NCI-H1417 treated with DMSO at 0.1 percent for 48 hours (cell line): ENCODE data around the gene SH3YL1.

Experiments used
- DNase-seq: peaks from one replicate; lab custom pipeline; 2025; lab: John Stamatoyannopoulos, UW

SH3YL1 gene

GRCh38 chr2:223451-223850, 40.4 kb downstream of the SH3YL1 start:
- DNase-seq = no peak

GRCh38 chr2:216068-216467, 47.8 kb downstream of the SH3YL1 start:
- DNase-seq = no peak

GRCh38 chr2:213932-214693, 49.7 kb downstream of the SH3YL1 start:
- DNase-seq = no peak

DNA sequence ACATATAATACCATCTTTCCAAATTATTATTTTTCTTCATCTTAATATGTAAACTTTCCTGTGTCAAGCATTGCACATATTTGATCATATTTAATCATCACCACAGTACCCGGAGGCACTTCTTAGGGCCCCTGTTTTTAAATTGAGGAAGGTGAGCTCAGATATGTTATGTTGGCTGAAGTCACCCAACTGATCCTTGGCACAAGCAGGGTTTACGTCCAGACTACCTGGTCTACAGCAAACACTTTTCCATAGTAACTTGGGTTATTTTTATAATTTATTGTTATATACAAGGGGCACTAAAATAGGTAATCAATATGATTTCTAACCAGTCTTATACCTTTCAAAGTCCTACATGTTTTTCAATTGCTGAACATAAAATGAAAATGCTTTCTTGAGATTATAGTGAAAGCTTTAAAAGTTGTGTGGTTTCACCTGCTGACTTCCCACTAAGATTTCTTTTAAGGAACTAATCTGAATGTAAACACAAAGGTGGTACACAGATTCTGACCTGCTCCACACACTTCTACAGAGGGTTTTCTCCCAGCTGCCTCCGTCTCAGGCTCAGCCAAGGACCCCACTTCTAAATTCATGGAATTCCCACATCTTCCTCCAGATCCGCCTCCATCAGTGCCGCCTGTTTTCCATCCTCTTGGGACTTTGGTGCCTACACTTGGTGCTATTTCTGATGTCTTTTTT, 52.2 kb downstream of the SH3YL1 start:
- no peak for DNase-seq

GRCh38 chr2:210660-211059, 53.2 kb downstream of the SH3YL1 start:
- DNase-seq = no peak

DNA sequence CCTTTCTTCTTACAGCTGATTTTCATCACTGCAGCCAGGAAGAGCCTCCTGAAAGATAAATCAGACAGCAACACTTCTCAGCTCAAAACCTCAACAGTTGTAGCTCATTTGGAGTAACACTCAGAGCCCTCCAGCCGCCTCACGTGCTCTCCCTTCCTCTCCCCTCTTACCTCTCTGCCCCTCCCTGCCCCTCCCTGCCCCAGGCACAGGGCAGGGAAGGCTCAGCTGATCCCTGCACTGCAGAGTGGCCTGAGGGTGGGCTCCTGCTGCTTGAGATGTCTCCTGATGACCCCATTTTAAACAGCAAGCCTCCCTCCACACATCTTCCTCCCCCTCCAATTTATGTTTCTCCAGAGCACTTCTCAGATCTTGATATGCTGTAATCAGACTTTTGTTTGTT, 54.4 kb downstream of the SH3YL1 start:
- no peak for DNase-seq

DNA sequence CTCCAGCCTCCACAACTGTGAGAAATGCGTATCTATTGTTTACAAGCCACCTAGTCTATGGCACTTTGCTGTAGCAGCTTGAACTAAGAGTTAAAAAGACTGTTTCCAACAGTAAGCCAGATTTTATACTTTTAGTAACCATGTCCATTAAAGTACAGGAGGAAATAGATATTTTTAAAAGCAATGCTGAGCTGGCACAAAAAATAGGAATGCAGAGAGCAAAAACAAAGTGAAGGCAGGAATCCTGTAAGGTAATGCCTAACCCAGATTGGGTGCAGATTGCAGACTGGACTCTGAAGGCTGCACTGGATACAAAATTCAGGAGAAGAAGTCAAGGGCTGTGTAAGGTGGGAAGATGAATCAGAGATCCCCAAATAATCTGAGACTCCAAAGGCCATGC, 55.5 kb downstream of the SH3YL1 start:
- no peak for DNase-seq

DNA sequence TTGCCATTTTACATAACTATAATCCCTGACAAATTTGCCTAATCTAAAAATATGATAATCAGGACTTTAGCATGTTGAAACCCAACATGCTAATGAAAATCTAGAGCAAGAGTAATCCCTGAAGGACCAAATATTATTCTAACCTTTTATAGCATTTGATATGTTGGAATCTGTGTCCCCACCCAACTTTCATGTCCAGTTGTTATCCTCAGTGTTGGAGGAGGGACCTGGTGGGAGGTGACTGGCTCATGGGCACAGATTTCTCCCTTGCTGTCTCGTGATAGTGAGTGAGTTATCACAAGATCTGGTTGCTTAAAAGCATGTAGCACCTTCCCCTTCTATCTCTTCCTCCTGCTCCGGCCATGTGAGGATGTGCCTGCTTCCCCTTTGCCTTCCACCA, 59.8 kb downstream of the SH3YL1 start:
- DNase-seq = no peak

DNA sequence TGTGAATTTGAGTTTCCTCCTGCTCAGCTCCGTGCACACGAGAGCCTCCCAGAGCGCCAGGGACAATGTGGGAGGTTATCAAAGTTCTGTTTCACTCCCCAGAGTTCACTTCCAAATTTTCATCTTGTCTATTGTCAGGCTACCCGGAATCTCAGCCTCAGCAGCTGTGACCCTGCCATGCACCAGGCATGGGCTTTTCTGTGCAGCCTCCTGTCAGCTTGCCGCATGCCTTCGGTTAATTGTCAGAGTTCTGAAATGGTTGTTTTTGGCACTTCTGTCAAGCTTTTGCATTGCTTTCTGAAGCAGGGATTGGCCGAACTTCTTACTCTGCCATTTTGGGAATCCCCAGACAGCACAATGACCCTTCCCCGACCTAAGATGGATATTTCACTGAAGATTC, 60.4 kb downstream of the SH3YL1 start:
- no peak for DNase-seq

DNA sequence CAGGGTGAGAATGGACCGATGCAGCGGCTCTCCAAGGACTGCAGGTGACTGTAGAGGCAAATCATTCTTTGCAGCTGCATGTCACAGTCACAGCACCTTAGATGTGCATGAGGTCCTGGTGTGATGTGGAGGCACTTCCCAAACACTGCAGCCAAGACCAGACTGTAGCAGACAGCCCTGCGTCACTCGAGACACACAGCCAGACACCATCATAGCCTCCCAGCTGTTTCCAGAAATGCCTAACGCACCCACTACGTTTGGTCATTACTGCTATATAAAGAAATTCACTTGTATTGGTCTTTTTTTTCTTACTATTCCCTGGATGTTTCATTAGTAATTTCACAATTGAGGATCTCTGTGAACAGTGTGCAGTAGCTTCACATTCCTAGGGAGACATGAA, 60.9 kb downstream of the SH3YL1 start:
- DNase-seq = no peak

- no peak for DNase-seq
Measured at GRCh38 chr2:201648-202433, 62.0 kb downstream of the SH3YL1 start.

GRCh38 chr2:199041-199966, 64.5 kb downstream of the SH3YL1 start:
- DNase-seq = no peak

GRCh38 chr2:196406-196805, 67.4 kb downstream of the SH3YL1 start:
- DNase-seq = no peak

- no peak for DNase-seq
Measured at GRCh38 chr2:195932-196331, 67.9 kb downstream of the SH3YL1 start.

GRCh38 chr2:193141-193671, 70.6 kb downstream of the SH3YL1 start:
- no peak for DNase-seq

GRCh38 chr2:191311-192190, 72.3 kb downstream of the SH3YL1 start:
- no peak for DNase-seq

DNA sequence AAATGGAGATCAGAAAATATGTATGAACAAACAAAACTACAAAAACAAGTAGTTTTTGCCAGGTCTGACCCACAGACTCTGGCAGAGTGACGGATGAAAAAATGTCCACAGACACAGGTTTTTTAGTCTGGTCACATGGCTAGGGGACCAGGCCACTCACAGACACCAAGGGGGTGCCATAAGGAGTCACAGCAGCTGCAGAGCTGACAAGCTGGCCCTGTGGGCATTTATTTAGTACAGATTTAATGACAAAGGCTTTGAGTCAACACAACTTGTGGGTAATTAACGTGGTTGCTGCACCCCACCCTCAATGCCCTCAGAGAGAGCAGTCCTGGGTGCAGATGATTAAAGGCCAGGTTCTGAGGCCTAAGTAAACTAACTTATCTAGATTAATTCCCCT, 76.0 kb downstream of the SH3YL1 start:
- DNase-seq = no peak

DNA sequence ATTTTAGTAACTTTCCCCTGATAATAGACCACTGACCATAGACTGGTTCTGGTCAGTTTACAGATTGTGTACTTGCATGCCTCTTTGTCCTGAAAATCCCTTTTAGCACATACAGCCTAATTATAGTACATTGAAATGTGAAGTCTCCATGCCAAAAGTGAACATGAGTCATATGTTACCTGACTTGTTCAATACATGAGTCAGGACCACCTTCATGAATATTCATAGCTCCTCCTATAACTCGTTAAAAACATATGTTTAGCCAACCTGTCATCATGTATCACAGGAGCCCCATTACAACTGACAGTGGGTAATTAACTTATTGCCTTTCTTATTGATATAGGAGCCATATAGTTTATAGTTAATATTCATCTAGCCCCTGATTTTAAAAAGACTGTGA, 78.6 kb downstream of the SH3YL1 start:
- DNase-seq = no peak

DNA sequence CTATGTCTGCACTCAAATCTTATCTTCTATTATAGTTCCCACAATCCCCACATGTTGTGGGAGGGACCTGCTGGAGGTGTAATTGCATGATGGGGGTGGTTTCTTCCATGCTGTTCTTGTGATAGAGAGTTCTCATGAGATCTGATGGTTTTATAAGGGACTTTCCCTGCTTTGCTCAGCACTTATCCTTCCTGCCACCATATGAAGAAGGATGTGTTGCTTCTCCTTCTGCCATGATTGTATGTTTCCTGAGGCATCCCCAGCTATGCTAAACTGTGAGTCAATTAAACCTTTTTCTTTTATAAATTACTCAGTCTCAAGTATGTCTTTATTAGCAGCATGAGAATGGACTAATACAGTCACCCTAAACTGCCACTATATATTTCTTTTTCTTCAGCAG, 79.1 kb downstream of the SH3YL1 start:
- DNase-seq = no peak

GRCh38 chr2:182509-183122, 81.2 kb downstream of the SH3YL1 start:
- no peak for DNase-seq
